A673 (cell line): Measurements from ENCODE around the gene PSMB9.

Source experiments
- EZH2 ChIP-seq: fragments of 200-600 bp; sonication (generic); IDR thresholded peaks from 2 replicates; pipeline ENCODE4 v1.6.1; 2017; ENCODE audit warnings: borderline replicate concordance, low read depth, mild to moderate bottlenecking, mixed read lengths, antibody characterized with exemption, low read length; ENCODE audit not compliant: poor library complexity, severe bottlenecking
- TF ChIP-seq, protein P1 (sequence below): fragments of 300-800, 200-600 bp; sonication (generic); conservative IDR thresholded peaks from 2 replicates; pipeline ENCODE4 v1.5.1; 2017; ENCODE audit warnings: low read depth, mild to moderate bottlenecking, antibody characterized with exemption, low read length, moderate library complexity, mixed read lengths

DNA sequence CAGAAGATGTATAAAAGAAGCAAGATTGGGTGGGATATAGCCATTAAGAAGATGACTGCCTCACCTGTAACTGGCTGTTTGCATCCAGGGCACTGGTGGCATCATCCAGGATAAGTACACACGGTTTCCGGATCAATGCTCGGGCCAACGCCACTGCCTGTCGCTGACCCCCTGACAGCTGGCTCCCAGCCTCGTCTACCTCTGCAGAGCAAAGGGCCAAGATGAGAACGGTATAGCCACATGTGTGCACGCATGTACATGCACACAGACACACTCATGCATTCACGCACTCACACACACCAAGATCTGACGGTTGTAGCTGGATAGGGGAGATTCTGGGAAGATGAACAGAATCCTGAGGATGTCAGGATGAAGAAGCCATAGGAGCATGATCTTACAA lies 7.0 kb upstream of the PSMB9 start:
- TF ChIP-seq, protein P1, sequence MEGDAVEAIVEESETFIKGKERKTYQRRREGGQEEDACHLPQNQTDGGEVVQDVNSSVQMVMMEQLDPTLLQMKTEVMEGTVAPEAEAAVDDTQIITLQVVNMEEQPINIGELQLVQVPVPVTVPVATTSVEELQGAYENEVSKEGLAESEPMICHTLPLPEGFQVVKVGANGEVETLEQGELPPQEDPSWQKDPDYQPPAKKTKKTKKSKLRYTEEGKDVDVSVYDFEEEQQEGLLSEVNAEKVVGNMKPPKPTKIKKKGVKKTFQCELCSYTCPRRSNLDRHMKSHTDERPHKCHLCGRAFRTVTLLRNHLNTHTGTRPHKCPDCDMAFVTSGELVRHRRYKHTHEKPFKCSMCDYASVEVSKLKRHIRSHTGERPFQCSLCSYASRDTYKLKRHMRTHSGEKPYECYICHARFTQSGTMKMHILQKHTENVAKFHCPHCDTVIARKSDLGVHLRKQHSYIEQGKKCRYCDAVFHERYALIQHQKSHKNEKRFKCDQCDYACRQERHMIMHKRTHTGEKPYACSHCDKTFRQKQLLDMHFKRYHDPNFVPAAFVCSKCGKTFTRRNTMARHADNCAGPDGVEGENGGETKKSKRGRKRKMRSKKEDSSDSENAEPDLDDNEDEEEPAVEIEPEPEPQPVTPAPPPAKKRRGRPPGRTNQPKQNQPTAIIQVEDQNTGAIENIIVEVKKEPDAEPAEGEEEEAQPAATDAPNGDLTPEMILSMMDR: no peak
- no peak for TF ChIP-seq EZH2
